Lower lobe of right lung (tissue), 2 donors: ENCODE data around the gene NUPR1. TPM values are rescaled to one million over a fixed set of nuclear protein-coding genes. Genes with fewer than 3 reads are reported as not detected.
A peak's percentile ranks its signal among the peaks of the same experiment; 100 is the strongest.
"Not testable (repeated sequence)": the region's sequence is repeated elsewhere in the genome, so short reads cannot be mapped to it uniquely, and the experiment has no call there.

Experiments used
- ATAC-seq, 2 donors: fragments of 200-7000 bp; cut with Tn5 transposase; one replicate each; pipeline ENCODE4 v1.9.1; 2020 to 2022; ENCODE audit warnings: mild to moderate bottlenecking in 2 of 2, moderate library complexity in 2 of 2
- DNase-seq: peaks from one replicate; pipeline ENCODE4 v3.0.0-alpha.2; 2020
- H3K27ac ChIP-seq: fragments of 200-600 bp; one replicate; pipeline ENCODE4 v1.8.0; 2022
- H3K27me3 ChIP-seq: fragments of 200-600 bp; one replicate; pipeline ENCODE4 v1.8.0; 2022; ENCODE audit warnings: low read depth
- H3K36me3 ChIP-seq: fragments of 200-600 bp; one replicate; pipeline ENCODE4 v1.8.0; 2022; ENCODE audit warnings: mild to moderate bottlenecking
- H3K4me1 ChIP-seq: fragments of 200-600 bp; one replicate; pipeline ENCODE4 v1.8.0; 2022
- H3K4me3 ChIP-seq: fragments of 200-600 bp; one replicate; pipeline ENCODE4 v1.8.0; 2022; ENCODE audit warnings: mild to moderate bottlenecking
- H3K9me3 ChIP-seq: fragments of 200-600 bp; one replicate; pipeline ENCODE4 v1.8.0; 2022
- intact Hi-C: fragments of 100-400 bp; cut with DNase I; formaldehyde crosslinking; loops from one replicate; pipeline ENCODE4 v1.11.0; 2022
- total RNA-seq: library from RNA; stranded (reverse); fragmentation: NEBNext Ultra II Directional; extraction: Animal tissue kit (Norgen Biotek cat#: 25700); gene quantifications from one replicate; pipeline ENCODE4 v1.2.1, GENCODE V29; 2021
- TF ChIP-seq, protein P1 (sequence below): fragments of 200-600 bp; IDR thresholded peaks from one replicate; pipeline ENCODE4 v1.8.0; 2022; ENCODE audit warnings: antibody characterized with exemption, mild to moderate bottlenecking
- donor health status: DM: no; HTN: yes; CAD: no; lungs with severe emphysema.

The NUPR1 gene
- total RNA-seq, 1 donor from 2014 or later: 302 TPM

DNA sequence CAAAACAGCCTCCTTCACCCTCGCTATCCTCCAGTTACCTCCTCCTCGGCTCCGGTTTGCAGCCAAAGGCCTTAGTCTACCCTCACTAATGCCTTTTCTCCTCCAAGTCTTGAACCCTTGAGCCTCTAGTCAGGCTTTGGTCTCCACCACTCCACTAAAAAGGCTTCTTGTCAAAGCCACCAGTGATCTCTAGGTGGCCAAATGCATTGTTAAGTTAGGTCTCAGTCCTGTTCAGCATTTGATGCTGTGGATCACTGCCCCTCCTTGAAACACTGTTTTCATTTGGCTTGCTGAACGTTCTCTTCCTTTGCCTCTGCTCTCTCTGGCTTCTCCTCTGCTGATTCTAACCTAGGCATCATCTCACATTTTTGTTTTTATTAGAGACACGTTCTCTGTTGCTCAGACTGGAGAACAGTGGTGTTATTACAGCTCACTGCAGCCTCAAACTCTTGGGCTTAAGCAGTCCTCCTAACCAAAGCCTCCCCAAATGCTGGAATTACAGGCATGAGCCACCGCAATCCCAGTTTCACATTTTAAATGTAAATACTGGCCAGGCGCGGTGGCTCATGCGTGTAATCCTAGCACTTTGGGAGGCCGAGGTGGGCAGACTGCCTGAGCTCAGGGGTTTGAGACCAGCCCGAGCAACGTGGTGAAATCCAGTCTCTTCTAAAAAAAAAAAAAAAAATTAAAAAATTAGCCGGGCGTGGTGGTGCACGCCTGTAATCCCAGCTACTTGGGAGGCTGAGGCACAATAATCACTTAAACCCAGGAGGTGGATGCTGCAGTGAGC, 16.1 kb upstream of the NUPR1 start:
- peaks cover 24% of the 10 kb centered on the region for H3K4me1 ChIP-seq
- no peaks in the 10 kb centered on the region for H3K27me3 ChIP-seq
- no peak for DNase-seq
- peaks cover 22% of the 10 kb centered on the region for H3K36me3 ChIP-seq
- no peak for ATAC-seq
- intact Hi-C loops: no loop called here
- no peaks in the 10 kb centered on the region for H3K9me3 ChIP-seq
- peak overlapping the region; percentile 80 for H3K4me3 ChIP-seq
- peak overlapping the region; percentile 98 for H3K27ac ChIP-seq
- TF ChIP-seq, protein P1, sequence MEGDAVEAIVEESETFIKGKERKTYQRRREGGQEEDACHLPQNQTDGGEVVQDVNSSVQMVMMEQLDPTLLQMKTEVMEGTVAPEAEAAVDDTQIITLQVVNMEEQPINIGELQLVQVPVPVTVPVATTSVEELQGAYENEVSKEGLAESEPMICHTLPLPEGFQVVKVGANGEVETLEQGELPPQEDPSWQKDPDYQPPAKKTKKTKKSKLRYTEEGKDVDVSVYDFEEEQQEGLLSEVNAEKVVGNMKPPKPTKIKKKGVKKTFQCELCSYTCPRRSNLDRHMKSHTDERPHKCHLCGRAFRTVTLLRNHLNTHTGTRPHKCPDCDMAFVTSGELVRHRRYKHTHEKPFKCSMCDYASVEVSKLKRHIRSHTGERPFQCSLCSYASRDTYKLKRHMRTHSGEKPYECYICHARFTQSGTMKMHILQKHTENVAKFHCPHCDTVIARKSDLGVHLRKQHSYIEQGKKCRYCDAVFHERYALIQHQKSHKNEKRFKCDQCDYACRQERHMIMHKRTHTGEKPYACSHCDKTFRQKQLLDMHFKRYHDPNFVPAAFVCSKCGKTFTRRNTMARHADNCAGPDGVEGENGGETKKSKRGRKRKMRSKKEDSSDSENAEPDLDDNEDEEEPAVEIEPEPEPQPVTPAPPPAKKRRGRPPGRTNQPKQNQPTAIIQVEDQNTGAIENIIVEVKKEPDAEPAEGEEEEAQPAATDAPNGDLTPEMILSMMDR: no peak

DNA sequence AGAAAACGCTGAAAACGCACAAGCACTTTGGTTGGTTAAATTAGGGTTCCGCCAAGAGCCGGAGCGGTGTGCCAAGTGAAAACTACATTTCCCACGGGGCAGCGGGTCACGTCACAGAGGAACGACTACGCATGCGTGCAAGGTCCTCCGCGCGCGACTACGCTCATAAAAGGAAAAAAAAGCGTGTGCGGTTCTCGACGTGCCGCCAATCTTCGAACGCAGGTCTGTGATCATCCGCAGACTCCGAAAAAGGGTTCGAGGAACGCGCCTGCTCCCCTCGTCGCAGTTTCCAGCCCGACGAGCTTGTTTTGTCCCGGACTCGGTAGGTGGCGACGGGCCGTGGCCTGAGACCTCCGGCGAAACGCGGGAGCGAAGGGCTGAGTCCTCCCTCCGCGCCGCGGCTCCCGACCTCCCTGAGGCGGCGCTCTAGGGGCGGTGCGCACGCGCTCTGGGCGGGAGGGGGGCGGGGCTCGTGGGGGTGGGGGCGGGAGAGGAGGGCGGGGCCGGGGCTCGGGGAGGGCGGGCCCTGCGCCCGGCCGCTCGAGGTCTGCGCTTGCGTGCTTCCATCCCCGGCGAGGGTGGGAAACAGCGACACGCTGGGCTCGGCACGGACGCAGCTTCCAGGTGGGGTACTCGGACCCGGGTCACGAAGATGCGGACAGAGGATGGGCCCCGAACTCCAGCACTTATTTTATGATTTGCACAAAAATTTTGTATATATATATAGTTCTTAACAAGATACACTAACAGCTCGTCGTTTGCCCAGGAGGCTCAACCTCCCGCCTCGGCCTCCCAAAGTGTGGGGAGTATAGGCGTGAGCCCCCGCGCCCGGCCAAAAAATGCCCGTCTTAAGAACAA, 15.2 kb upstream of the NUPR1 start, which contains the start of gene SGF29:
Gene SGF29, plus strand, starts transcription at position 145 of the 858 bp plus-strand sequence. CDS start 27,150 bp downstream, outside the sequence.
- peak within 1 kb of the TSS; percentile 98 for H3K27ac ChIP-seq
- peaks cover 21% of the 10 kb centered on the region for H3K36me3 ChIP-seq
- TF ChIP-seq, protein P1: peak; percentile 56
- H3K4me1 ChIP-seq: peaks cover 24% of the 10 kb centered on the region
- H3K4me3 ChIP-seq: peak within 1 kb of the TSS; percentile 80
- no peaks in the 10 kb centered on the region for H3K27me3 ChIP-seq
- intact Hi-C loops: no loop called here
- H3K9me3 ChIP-seq: no peaks in the 10 kb centered on the region
- DNase-seq (peak; percentile 94), ATAC-seq (peak; percentile 96 to 98)

GRCh38 chr16:28549301-28549899, 10.6 kb upstream of the NUPR1 start:
- Histone ChIP-seq H3K4me1 (peaks cover 8% of the 10 kb centered on the region), H3K4me3 (no peak overlapping the region), H3K9me3 (no peaks in the 10 kb centered on the region), H3K27me3 (no peaks in the 10 kb centered on the region), H3K36me3 (no peaks in the 10 kb centered on the region), H3K27ac (no peak overlapping the region)
- intact Hi-C loops: no loop called here
- ATAC-seq (no peak), DNase-seq (no peak)
- TF ChIP-seq, protein P1: peak; percentile 53

- no peak overlapping the region for H3K4me3 ChIP-seq
- no peaks in the 10 kb centered on the region for H3K36me3 ChIP-seq
- peaks cover 4% of the 10 kb centered on the region for H3K4me1 ChIP-seq
- intact Hi-C loops: no loop called here
- ATAC-seq: no peak
- no peak for DNase-seq
- H3K27me3 ChIP-seq: no peaks in the 10 kb centered on the region
- H3K27ac ChIP-seq: no peak overlapping the region
- TF ChIP-seq, protein P1: no peak
- H3K9me3 ChIP-seq: no peaks in the 10 kb centered on the region
These were observed 9.6 kb upstream of the NUPR1 start for GRCh38 chr16:28548306-28548802.

GRCh38 chr16:28546626-28547025, 7.9 kb upstream of the NUPR1 start:
- H3K9me3 ChIP-seq: no peaks in the 10 kb centered on the region
- ATAC-seq (no peak), DNase-seq (no peak)
- no peaks in the 10 kb centered on the region for H3K27me3 ChIP-seq
- H3K36me3 ChIP-seq: no peaks in the 10 kb centered on the region
- no peak overlapping the region for H3K4me3 ChIP-seq
- TF ChIP-seq, protein P1: no peak
- H3K4me1 ChIP-seq: peaks cover 4% of the 10 kb centered on the region
- intact Hi-C loops: no loop called here
- H3K27ac ChIP-seq: no peak overlapping the region

DNA sequence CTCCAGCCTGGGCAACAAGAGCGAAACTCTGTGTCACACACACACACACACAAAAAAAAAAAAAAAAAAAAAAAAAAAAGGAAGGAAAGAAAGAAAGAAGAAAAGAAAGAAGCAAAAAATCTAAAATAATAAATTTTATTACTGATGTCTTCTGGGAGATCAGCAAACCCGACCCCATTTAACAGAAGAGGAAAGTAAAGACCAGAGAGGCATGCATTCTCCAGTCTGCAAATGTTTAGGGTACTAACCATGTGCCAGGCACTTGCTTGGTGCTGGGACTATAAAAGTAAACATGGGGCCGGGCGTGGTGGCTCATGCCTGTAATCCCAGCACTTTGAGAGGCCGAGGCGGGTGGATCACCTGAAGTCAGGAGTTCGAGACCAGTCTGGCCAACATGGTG, 7.2 kb upstream of the NUPR1 start:
- intact Hi-C loops, H3K36me3 ChIP-seq, H3K4me3 ChIP-seq, H3K27ac ChIP-seq, DNase-seq, ATAC-seq, H3K9me3 ChIP-seq, H3K4me1 ChIP-seq, H3K27me3 ChIP-seq: not testable (repeated sequence)
